ENCODE results near the gene IRX2. TPM values are rescaled to one million over a fixed set of nuclear protein-coding genes. Genes with fewer than 3 reads are reported as not detected.

Gene IRX2
- total RNA-seq, 2 donors from 2014 or later: 0.83 TPM; not detected in 1

GRCh38 chr5:2780421-2781171 is 29.1 kb upstream of the IRX2 start:
- no peaks in the 10 kb centered on the region for H3K36me3 ChIP-seq
- H3K9me3 ChIP-seq: peaks cover 0 to 7% of the 10 kb centered on the region in 2 donors
- no peak for DNase-seq (ENCODE audit: low spot score)
- no peak overlapping the region for H3K4me3 ChIP-seq
- H3K27me3 ChIP-seq: no peaks in the 10 kb centered on the region
- TF ChIP-seq CTCF (IDR thresholded peaks at IDR 0.05): no peak
- H3K27ac ChIP-seq: no peak overlapping the region
- no peaks in the 10 kb centered on the region for H3K4me1 ChIP-seq

GRCh38 chr5:2779459-2779858 is 28.0 kb upstream of the IRX2 start:
- H3K36me3 ChIP-seq: no peaks in the 10 kb centered on the region
- H3K27me3 ChIP-seq: no peaks in the 10 kb centered on the region
- no peak for DNase-seq (ENCODE audit: low spot score)
- H3K27ac ChIP-seq: no peak overlapping the region
- H3K4me1 ChIP-seq: no peaks in the 10 kb centered on the region
- H3K4me3 ChIP-seq: no peak overlapping the region
- TF ChIP-seq CTCF (IDR thresholded peaks at IDR 0.05): no peak
- no peaks in the 10 kb centered on the region for H3K9me3 ChIP-seq

GRCh38 chr5:2776337-2777302 is 25.1 kb upstream of the IRX2 start:
- no peak overlapping the region for H3K4me3 ChIP-seq
- no peaks in the 10 kb centered on the region for H3K4me1 ChIP-seq
- H3K9me3 ChIP-seq: no peaks in the 10 kb centered on the region
- H3K27me3 ChIP-seq: no peaks in the 10 kb centered on the region
- H3K36me3 ChIP-seq: no peaks in the 10 kb centered on the region
- no peak overlapping the region for H3K27ac ChIP-seq
- no peak for DNase-seq (ENCODE audit: low spot score)
- no peak for TF ChIP-seq CTCF (IDR thresholded peaks at IDR 0.05)

- peak; percentile 34 for DNase-seq (ENCODE audit: low spot score)
- H3K4me1 ChIP-seq: no peaks in the 10 kb centered on the region
Measured at GRCh38 chr5:2773327-2773726, 21.9 kb upstream of the IRX2 start.

GRCh38 chr5:2767089-2767488 is 15.6 kb upstream of the IRX2 start:
- Histone ChIP-seq H3K4me1 (no peaks in the 10 kb centered on the region), H3K27ac (no peak overlapping the region), H3K9me3 (no peaks in the 10 kb centered on the region), H3K27me3 (no peaks in the 10 kb centered on the region), H3K4me3 (no peak overlapping the region), H3K36me3 (no peaks in the 10 kb centered on the region)
- no peak for TF ChIP-seq CTCF (IDR thresholded peaks at IDR 0.05)
- DNase-seq (ENCODE audit: low spot score): no peak

More at GRCh38 chr5:2773327-2773726, 21.9 kb upstream of the IRX2 start:
- Histone ChIP-seq H3K4me3 (no peak overlapping the region), H3K36me3 (no peaks in the 10 kb centered on the region), H3K27ac (no peak overlapping the region), H3K9me3 (no peaks in the 10 kb centered on the region), H3K27me3 (no peaks in the 10 kb centered on the region)
- no peak for TF ChIP-seq CTCF (IDR thresholded peaks at IDR 0.05)

Measured in right atrium auricular region (tissue), 2 donors.